Vagina (tissue), 2 donors: ENCODE measurements around the gene CCDC154.

ENCODE experiments used
- CTCF ChIP-seq, 3 experiments: fragments of 450-650 bp in 2 of 3; fragments of 200-600 bp in 1 of 3; sonication (generic) in 1 of 3; IDR thresholded peaks; one replicate each; pipeline ENCODE4 v1.5.1; 2017 to 2019; ENCODE audit warnings: antibody characterized with exemption in 3 of 3, mild to moderate bottlenecking in 2 of 3, moderate library complexity in 2 of 3
- POLR2A ChIP-seq, 2 donors: fragments of 450-650 bp; IDR thresholded peaks; one replicate each; pipeline ENCODE4 v1.6.1; 2017; ENCODE audit warnings: antibody characterized with exemption in 2 of 2, mild to moderate bottlenecking in 2 of 2, moderate library complexity in 2 of 2
- POLR2AphosphoS5 ChIP-seq, 2 donors: sonication (generic); formaldehyde crosslinking; IDR thresholded peaks; one replicate each; pipeline ENCODE4 v1.9.0; 2017; ENCODE audit warnings: antibody characterized with exemption in 2 of 2, mild to moderate bottlenecking in 2 of 2, low read depth in 1 of 2; ENCODE audit not compliant: insufficient read depth in 1 of 2

- TF ChIP-seq POLR2AphosphoS5 (IDR thresholded peaks at IDR 0.05; ENCODE audit: insufficient read depth in 1 of 2, low read depth in 1 of 2) (no peak), CTCF (IDR thresholded peaks at IDR 0.05) (no peak), POLR2A (IDR thresholded peaks at IDR 0.05) (no peak)
Observed at GRCh38 chr16:1466968-1467521, 22.7 kb upstream of the CCDC154 start.
